ENCODE measurements around the gene ST3GAL3.
A peak's percentile ranks its signal among the peaks of the same experiment; 100 is the strongest.

Gene ST3GAL3

DNA sequence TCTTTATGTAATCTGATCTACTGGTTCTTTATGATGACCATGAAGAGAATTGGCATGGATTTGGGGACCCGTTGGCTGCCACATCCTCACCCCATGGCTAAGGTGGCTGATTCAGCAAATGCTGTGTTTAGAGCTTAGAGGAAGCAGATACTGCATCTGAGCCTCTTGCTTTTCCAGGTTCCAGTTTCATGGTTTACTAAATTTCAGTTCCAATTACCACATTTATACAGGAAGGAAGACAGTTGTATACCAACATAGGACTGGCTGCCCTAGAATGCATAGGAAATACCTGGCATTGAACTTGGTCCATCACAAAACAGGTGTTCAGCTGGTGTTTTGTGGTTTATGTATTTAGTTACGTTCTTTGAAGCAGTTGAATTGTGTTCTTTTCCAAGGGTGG, 107.1 kb downstream of the ST3GAL3 start:
- H3K4me1 ChIP-seq (ENCODE audit: control insufficient read depth, insufficient read depth, low read length) = no peaks in the 10 kb centered on the region
- ChIA-PET CTCF (interaction anchor here (0.7 to 2.1 kb wide), 2 partner anchors 121 to 638 kb away, joined by 6 to 7 read pairs; no protein-coding TSS in a partner anchor), POLR2A (interaction anchor here (0.6 kb wide), 1 partner anchor 391 kb away, joined by 3 read pairs; no protein-coding TSS in a partner anchor)
- TF ChIP-seq ZNF501 (tag by site-specific recombination; IDR thresholded peaks at IDR 0.05) = no peak
- no peak for TF ChIP-seq ZNF2 (tag by site-specific recombination; IDR thresholded peaks at IDR 0.05)
- no peak for TF ChIP-seq PRDM2 (tag by site-specific recombination; IDR thresholded peaks at IDR 0.05; ENCODE audit: borderline replicate concordance)
- no peak for TF ChIP-seq ZNF510 (tag by site-specific recombination; IDR thresholded peaks at IDR 0.05; ENCODE audit: insufficient replicate concordance)
- TF ChIP-seq ZFP41 (tag by site-specific recombination; IDR thresholded peaks at IDR 0.05; ENCODE audit: borderline replicate concordance) = no peak
- TF ChIP-seq OVOL3 (tag by site-specific recombination; IDR thresholded peaks at IDR 0.05) = no peak
- TF ChIP-seq YY2 (tag by site-specific recombination; IDR thresholded peaks at IDR 0.05) = no peak
- peaks cover 0 to 12% of the 10 kb centered on the region in 2 experiments; a peak in 1 of 3 replicates for H3K36me3 ChIP-seq (ENCODE audit: control insufficient read depth in 2 of 2, insufficient read depth in 1 of 2, low read length in 2 of 2)
- no peak overlapping the region for H3K4me3 ChIP-seq (ENCODE audit: low read depth, low read length)
- no peak overlapping the region for H3K27ac ChIP-seq (ENCODE audit: extremely low read depth, low read depth, low read length)
- H3K9me3 ChIP-seq (ENCODE audit: control insufficient read depth, insufficient read depth, low read depth, low read length) = no peaks in the 10 kb centered on the region

DNA sequence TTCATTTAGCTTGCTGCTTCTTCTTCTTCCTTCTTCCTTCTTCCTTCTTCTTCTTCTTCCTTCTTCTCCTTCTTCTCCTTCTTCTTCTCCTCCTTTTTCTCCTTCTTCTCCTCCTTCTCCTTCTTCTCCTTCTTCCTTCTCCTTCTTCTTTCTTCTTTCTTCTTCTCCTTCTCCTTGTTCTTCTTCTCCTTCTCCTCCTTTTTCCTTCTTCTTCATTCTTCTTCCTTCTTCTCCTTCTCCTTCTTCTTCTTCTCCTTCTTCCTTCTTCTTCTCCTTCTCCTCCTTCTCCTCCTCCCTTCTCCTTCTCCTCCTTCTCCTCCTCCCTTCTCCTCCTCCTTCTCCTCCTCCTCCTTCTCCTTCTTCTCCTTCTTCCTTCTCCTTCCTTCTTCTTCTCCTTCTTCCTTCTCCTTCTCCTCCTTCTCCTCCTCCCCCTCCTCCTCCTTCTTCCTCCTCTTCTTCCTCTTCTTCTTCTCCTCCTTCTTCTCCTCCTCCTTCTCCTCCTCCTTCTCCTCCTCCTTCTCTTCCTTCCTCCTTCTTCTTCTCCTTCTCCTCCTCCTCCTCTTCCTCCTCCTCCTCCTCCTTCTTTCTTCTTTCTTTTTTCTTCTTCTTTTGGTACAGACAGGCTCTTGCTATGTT, 110.1 kb downstream of the ST3GAL3 start:
- no peak overlapping the region for H3K27ac ChIP-seq (ENCODE audit: extremely low read depth, low read depth, low read length)
- CTCF ChIA-PET = no interaction called here
- H3K36me3 ChIP-seq (ENCODE audit: control insufficient read depth in 2 of 2, insufficient read depth in 1 of 2, low read length in 2 of 2) = peaks cover 0 to 12% of the 10 kb centered on the region in 2 experiments; a peak in 1 of 3 replicates
- H3K4me1 ChIP-seq (ENCODE audit: control insufficient read depth, insufficient read depth, low read length) = no peaks in the 10 kb centered on the region
- POLR2A ChIA-PET = no interaction called here
- no peaks in the 10 kb centered on the region for H3K9me3 ChIP-seq (ENCODE audit: control insufficient read depth, insufficient read depth, low read depth, low read length)
- TF ChIP-seq, protein P1, sequence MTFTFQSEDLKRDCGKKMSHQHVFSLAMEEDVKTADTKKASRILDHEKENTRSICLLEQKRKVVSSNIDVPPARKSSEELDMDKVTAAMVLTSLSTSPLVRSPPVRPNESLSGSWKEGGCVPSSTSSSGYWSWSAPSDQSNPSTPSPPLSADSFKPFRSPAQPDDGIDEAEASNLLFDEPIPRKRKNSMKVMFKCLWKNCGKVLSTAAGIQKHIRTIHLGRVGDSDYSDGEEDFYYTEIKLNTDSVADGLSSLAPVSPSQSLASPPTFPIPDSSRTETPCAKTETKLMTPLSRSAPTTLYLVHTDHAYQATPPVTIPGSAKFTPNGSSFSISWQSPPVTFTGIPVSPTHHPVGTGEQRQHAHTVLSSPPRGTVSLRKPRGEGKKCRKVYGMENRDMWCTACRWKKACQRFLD (tag by site-specific recombination; IDR thresholded peaks at IDR 0.05) = no peak
- no peak for TF ChIP-seq ZIC2 (tag by site-specific recombination; IDR thresholded peaks at IDR 0.05)
- TF ChIP-seq KLF1 (tag by site-specific recombination; IDR thresholded peaks at IDR 0.05) = no peak
- TF ChIP-seq ZNF513 (tag by site-specific recombination; IDR thresholded peaks at IDR 0.05) = peak; percentile 76
- TF ChIP-seq ZNF174 (tag by site-specific recombination; IDR thresholded peaks at IDR 0.05) = no peak
- TF ChIP-seq ZNF843 (tag by site-specific recombination; IDR thresholded peaks at IDR 0.05) = no peak
- peak; percentile 74 for TF ChIP-seq ZNF366 (tag by site-specific recombination; conservative IDR thresholded peaks at IDR 0.05)
- TF ChIP-seq SCRT1 (tag by site-specific recombination; IDR thresholded peaks at IDR 0.05; ENCODE audit: borderline replicate concordance) = no peak
- no peak for TF ChIP-seq ZBTB1 (tag by site-specific recombination; IDR thresholded peaks at IDR 0.05)
- TF ChIP-seq SALL2 (tag by site-specific recombination; IDR thresholded peaks at IDR 0.05; ENCODE audit: borderline replicate concordance) = no peak
- TF ChIP-seq, protein P2, sequence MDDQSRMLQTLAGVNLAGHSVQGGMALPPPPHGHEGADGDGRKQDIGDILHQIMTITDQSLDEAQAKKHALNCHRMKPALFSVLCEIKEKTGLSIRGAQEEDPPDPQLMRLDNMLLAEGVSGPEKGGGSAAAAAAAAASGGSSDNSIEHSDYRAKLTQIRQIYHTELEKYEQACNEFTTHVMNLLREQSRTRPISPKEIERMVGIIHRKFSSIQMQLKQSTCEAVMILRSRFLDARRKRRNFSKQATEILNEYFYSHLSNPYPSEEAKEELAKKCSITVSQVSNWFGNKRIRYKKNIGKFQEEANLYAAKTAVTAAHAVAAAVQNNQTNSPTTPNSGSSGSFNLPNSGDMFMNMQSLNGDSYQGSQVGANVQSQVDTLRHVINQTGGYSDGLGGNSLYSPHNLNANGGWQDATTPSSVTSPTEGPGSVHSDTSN (CRISPR knock-in tag; IDR thresholded peaks at IDR 0.05) = no peak
- no peak overlapping the region for H3K4me3 ChIP-seq (ENCODE audit: low read depth, low read length)
